Left ventricle myocardium superior (tissue), 1 donor: Measurements from ENCODE around the gene ZNF618. TPM values are rescaled to one million over a fixed set of nuclear protein-coding genes. Genes with fewer than 3 reads are reported as not detected.

Source experiments
- ATAC-seq: fragments of 200-7000 bp; cut with Tn5 transposase; one replicate; pipeline ENCODE4 v1.9.1; 2020; ENCODE audit warnings: mild to moderate bottlenecking, moderate library complexity
- DNase-seq: peaks from one replicate; pipeline ENCODE4 v3.0.0-alpha.2; 2020
- intact Hi-C: fragments of 100-400 bp; cut with micrococcal nuclease; formaldehyde crosslinking; loops from one replicate; pipeline ENCODE4 v1.11.0; 2022
- total RNA-seq: library from RNA; stranded (reverse); fragmentation: NEBNext Ultra II Directional; extraction: Animal tissue kit (Norgen Biotek cat#: 25700); gene quantifications from one replicate; pipeline ENCODE4 v1.2.1, GENCODE V29; 2021
- donor health status: DM: no; HTN: yes; CAD: no; lungs with severe emphysema.

Gene ZNF618
- total RNA-seq, 1 donor from 2014 or later, result 1.5 TPM

- intact Hi-C loops, result no loop called here
- no peak for ATAC-seq
- DNase-seq, result no peak
These were observed 184.0 kb downstream of the ZNF618 start for GRCh38 chr9:114060070-114060469.

- DNase-seq (no peak), ATAC-seq (no peak)
- intact Hi-C loops, result no loop called here
These were observed 184.6 kb downstream of the ZNF618 start for GRCh38 chr9:114060711-114061110.

- intact Hi-C loops, result no loop called here
- ATAC-seq (no peak), DNase-seq (no peak)
These were observed 185.2 kb downstream of the ZNF618 start for GRCh38 chr9:114061292-114061691.

GRCh38 chr9:114061830-114062474 is 185.8 kb downstream of the ZNF618 start:
- ATAC-seq, result no peak
- intact Hi-C loops, result no loop called here
- no peak for DNase-seq

- intact Hi-C loops, result no loop called here
- DNase-seq (no peak), ATAC-seq (no peak)
These were observed 189.2 kb downstream of the ZNF618 start for GRCh38 chr9:114065304-114065703.

GRCh38 chr9:114069476-114070187 is 193.5 kb downstream of the ZNF618 start:
- intact Hi-C loops, result no loop called here
- no peak for ATAC-seq
- no peak for DNase-seq

GRCh38 chr9:114070188-114071103 is 194.3 kb downstream of the ZNF618 start:
- DNase-seq, result no peak
- intact Hi-C loops, result no loop called here
- ATAC-seq, result no peak

- intact Hi-C loops, result no loop called here
- ATAC-seq, result peak; percentile 12
- no peak for DNase-seq
These were observed 195.2 kb downstream of the ZNF618 start for GRCh38 chr9:114071197-114071795.

GRCh38 chr9:114072184-114073140 is 196.4 kb downstream of the ZNF618 start:
- ATAC-seq (peak; percentile 93), DNase-seq (peak; percentile 76)
- intact Hi-C loops, result no loop called here

- DNase-seq, result no peak
- intact Hi-C loops, result no loop called here
- no peak for ATAC-seq
These were observed 199.5 kb downstream of the ZNF618 start for GRCh38 chr9:114075602-114076001.

- DNase-seq (no peak), ATAC-seq (no peak)
- intact Hi-C loops, result no loop called here
These were observed 200.4 kb downstream of the ZNF618 start for GRCh38 chr9:114076237-114077161.

- DNase-seq, result no peak
- no peak for ATAC-seq
- intact Hi-C loops, result no loop called here
These were observed 201.2 kb downstream of the ZNF618 start for GRCh38 chr9:114077162-114077837.

GRCh38 chr9:114078021-114078780 is 202.1 kb downstream of the ZNF618 start, which contains the start of gene AMBP:
Gene AMBP, minus strand, starts transcription at chr9:114078300. Its CDS starts 91 bp downstream, at chr9:114078209.
- intact Hi-C loops, result no loop called here
- DNase-seq (no peak), ATAC-seq (no peak)

GRCh38 chr9:114078781-114079156 is 202.7 kb downstream of the ZNF618 start:
- ATAC-seq (no peak), DNase-seq (no peak)
- intact Hi-C loops, result no loop called here

- intact Hi-C loops, result no loop called here
- ATAC-seq (no peak), DNase-seq (no peak)
These were observed 204.2 kb downstream of the ZNF618 start for GRCh38 chr9:114080195-114080772.
